SU-DHL-6 (cell line): ENCODE measurements around the gene GABRB3.

Experiments used
- H2AFZ ChIP-seq: fragments of 200-600 bp; sonication (generic); 2 replicates; pipeline ENCODE4 v1.6.1; 2014; ENCODE audit warnings: low read depth, mild to moderate bottlenecking, moderate library complexity, mixed read lengths, antibody characterized with exemption, low read length; ENCODE audit not compliant: severe bottlenecking
- H3F3A ChIP-seq: fragments of 200-600 bp; shearing (Covaris generic); 2 replicates; pipeline ENCODE4 v1.6.0; 2016; ENCODE audit warnings: antibody characterized with exemption, mild to moderate bottlenecking; ENCODE audit not compliant: insufficient read depth
- H3K27ac ChIP-seq: fragments of 200-600 bp; sonication (generic); 2 replicates; pipeline ENCODE4 v1.5.1; 2016; ENCODE audit warnings: low read depth, mild to moderate bottlenecking, low read length, moderate library complexity, mixed read lengths
- H3K27me3 ChIP-seq: fragments of 200-600 bp; sonication (generic), shearing (Covaris generic); 2 replicates; pipeline ENCODE4 v1.6.0; 2014; ENCODE audit warnings: mild to moderate bottlenecking, low read length
- H3K36me3 ChIP-seq: fragments of 200-600 bp; sonication (generic); 2 replicates; pipeline ENCODE4 v1.6.1; 2014; ENCODE audit warnings: mild to moderate bottlenecking, low read length, mixed read lengths
- H3K4me2 ChIP-seq: fragments of 300-600, 200-600 bp; shearing (Covaris generic), sonication (generic); 2 replicates; pipeline ENCODE4 v1.6.0; 2014; ENCODE audit warnings: low read length, low read depth, mild to moderate bottlenecking; ENCODE audit not compliant: poor library complexity, severe bottlenecking
- H3K4me3 ChIP-seq: fragments of 200-600 bp; sonication (generic); 2 replicates; pipeline ENCODE4 v1.5.1; 2014; ENCODE audit warnings: antibody characterized with exemption, low read length, mild to moderate bottlenecking, mixed read lengths; ENCODE audit not compliant: insufficient read depth, poor library complexity, severe bottlenecking
- H3K79me2 ChIP-seq: fragments of 200-600 bp; sonication (generic); 2 replicates; pipeline ENCODE4 v1.6.1; 2014; ENCODE audit warnings: mild to moderate bottlenecking, low read length, moderate library complexity; ENCODE audit not compliant: insufficient read depth
- H3K9ac ChIP-seq: fragments of 200-600 bp; sonication (generic); 2 replicates; pipeline ENCODE4 v1.7.0; 2014; ENCODE audit warnings: mild to moderate bottlenecking, low read length
- H3K9me2 ChIP-seq: fragments of 200-600 bp; sonication (generic); replicated peaks from 2 replicates; pipeline ENCODE4 v1.6.1; 2014; ENCODE audit warnings: low read length; ENCODE audit not compliant: insufficient read depth
- H3K9me3 ChIP-seq: fragments of 200-600 bp; sonication (generic); 2 replicates; pipeline ENCODE4 v1.6.1; 2014; ENCODE audit warnings: low read length, mixed read lengths; ENCODE audit not compliant: insufficient read depth
- H4K20me1 ChIP-seq: fragments of 200-600 bp; sonication (generic); 2 replicates; pipeline ENCODE4 v1.6.1; 2014; ENCODE audit warnings: low read depth, mild to moderate bottlenecking, antibody characterized with exemption, low read length, moderate library complexity, mixed read lengths
- EZH2phosphoT487 ChIP-seq: fragments of 200-600 bp; sonication (generic), shearing (Covaris generic); conservative IDR thresholded peaks from 2 replicates; pipeline ENCODE4 v1.6.1; 2018; ENCODE audit warnings: mild to moderate bottlenecking, antibody characterized with exemption, low read length, moderate library complexity, mixed read lengths
- TF ChIP-seq, protein P1 (sequence below): fragments of 200-600 bp; sonication (generic); IDR thresholded peaks from one replicate; pipeline ENCODE4 v1.5.1; 2017; ENCODE audit warnings: antibody characterized with exemption, mild to moderate bottlenecking, low read length, moderate library complexity; ENCODE audit not compliant: insufficient read depth, poor library complexity, severe bottlenecking

Gene GABRB3

DNA sequence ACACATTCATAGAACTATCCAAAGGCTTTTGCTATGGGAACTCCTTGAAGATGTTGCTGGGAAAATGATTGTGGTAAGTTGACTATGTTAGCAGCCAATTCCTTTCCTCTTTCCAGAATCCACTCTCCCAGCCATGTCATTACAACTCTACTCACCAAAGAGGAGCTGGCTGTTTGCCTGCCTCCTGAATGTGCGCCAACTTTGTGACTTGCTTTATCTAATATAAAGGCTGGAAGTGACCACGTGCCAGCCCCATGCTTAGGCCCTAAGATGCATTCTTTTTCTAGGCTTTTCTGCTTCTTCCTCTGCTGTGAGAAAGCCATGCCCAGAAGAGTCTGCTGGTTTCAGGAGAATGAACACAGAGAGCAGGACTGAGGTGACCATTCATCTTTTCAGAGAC, 182.2 kb downstream of the GABRB3 start:
- TF ChIP-seq, protein P1, sequence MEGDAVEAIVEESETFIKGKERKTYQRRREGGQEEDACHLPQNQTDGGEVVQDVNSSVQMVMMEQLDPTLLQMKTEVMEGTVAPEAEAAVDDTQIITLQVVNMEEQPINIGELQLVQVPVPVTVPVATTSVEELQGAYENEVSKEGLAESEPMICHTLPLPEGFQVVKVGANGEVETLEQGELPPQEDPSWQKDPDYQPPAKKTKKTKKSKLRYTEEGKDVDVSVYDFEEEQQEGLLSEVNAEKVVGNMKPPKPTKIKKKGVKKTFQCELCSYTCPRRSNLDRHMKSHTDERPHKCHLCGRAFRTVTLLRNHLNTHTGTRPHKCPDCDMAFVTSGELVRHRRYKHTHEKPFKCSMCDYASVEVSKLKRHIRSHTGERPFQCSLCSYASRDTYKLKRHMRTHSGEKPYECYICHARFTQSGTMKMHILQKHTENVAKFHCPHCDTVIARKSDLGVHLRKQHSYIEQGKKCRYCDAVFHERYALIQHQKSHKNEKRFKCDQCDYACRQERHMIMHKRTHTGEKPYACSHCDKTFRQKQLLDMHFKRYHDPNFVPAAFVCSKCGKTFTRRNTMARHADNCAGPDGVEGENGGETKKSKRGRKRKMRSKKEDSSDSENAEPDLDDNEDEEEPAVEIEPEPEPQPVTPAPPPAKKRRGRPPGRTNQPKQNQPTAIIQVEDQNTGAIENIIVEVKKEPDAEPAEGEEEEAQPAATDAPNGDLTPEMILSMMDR, result no peak
- no peak for TF ChIP-seq EZH2phosphoT487
- Histone ChIP-seq H4K20me1 (no peaks in the 10 kb centered on the region), H3K9me3 (no peaks in the 10 kb centered on the region), H3K27ac (no peak overlapping the region), H3K27me3 (no peaks in the 10 kb centered on the region), H3K9ac (no peak overlapping the region), H3K4me2 (no peak overlapping the region), H3K9me2 (no peaks in the 10 kb centered on the region), H2AFZ (no peak overlapping the region), H3K79me2 (no peaks in the 10 kb centered on the region), H3K36me3 (no peaks in the 10 kb centered on the region), H3K4me3 (no peak overlapping the region), H3F3A (no peaks in the 10 kb centered on the region)

DNA sequence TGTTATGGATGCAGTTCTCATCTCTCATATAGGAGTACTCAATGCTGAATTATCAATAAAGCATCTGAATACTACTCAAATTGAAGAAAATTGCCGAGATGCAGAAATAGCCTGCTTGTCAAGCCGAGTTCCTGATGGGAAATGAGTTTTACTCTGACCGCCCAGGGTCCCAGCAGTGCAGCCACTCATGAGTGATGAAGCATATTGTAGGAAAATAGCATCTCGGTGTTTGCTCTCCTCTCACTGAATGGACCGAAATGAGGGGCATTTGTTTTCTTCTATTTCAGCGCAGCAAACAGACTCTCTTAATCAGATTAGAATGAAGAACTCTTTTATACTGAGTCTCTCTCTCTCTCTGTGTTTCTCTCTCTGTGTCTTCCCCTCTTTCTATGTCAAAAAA, 190.0 kb downstream of the GABRB3 start:
- H3K9me3 ChIP-seq, result no peaks in the 10 kb centered on the region
- H3K4me2 ChIP-seq, result no peak overlapping the region
- H3K9me2 ChIP-seq, result no peaks in the 10 kb centered on the region
- H3K27ac ChIP-seq, result no peak overlapping the region
- no peaks in the 10 kb centered on the region for H3F3A ChIP-seq
- TF ChIP-seq, protein P1, result no peak
- TF ChIP-seq EZH2phosphoT487, result no peak
- no peaks in the 10 kb centered on the region for H3K36me3 ChIP-seq
- H3K4me3 ChIP-seq, result no peak overlapping the region
- no peak overlapping the region for H3K9ac ChIP-seq
- no peak overlapping the region for H2AFZ ChIP-seq
- no peaks in the 10 kb centered on the region for H4K20me1 ChIP-seq
- H3K79me2 ChIP-seq, result no peaks in the 10 kb centered on the region
- H3K27me3 ChIP-seq, result no peaks in the 10 kb centered on the region

DNA sequence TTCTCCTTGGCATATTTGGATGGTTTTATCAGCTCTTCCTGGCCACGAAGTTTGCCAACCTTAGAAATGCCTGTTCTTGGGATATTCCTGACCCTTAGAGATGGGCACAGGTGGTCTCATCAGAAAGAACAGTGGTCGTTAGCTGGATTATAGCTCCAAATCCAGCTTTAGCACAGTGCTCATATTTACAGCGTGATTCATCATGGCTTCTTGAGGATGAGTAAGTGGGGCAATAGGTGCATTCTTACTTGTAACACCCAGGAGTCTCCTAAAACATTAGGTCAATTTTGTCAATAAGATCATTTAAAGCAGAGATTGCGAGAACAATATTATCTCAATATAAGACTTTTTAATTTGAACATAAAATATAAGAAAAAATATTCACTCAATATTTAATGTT, 191.9 kb downstream of the GABRB3 start:
- Histone ChIP-seq H2AFZ (no peak overlapping the region), H3K4me3 (no peak overlapping the region), H3K9me3 (no peaks in the 10 kb centered on the region), H3K4me2 (no peak overlapping the region), H3K36me3 (no peaks in the 10 kb centered on the region), H3K27ac (no peak overlapping the region), H3F3A (no peaks in the 10 kb centered on the region), H3K9ac (no peak overlapping the region), H3K79me2 (no peaks in the 10 kb centered on the region), H3K27me3 (no peaks in the 10 kb centered on the region), H4K20me1 (no peaks in the 10 kb centered on the region), H3K9me2 (no peaks in the 10 kb centered on the region)
- no peak for TF ChIP-seq EZH2phosphoT487
- TF ChIP-seq, protein P1, result no peak
